SK-N-SH (cell line): ENCODE measurements around the gene SMARCC2. TPM values are rescaled to one million over a fixed set of nuclear protein-coding genes. Genes with fewer than 3 reads are reported as not detected.

Source experiments
- CTCF ChIA-PET: fragments of 300-600, 350-600 bp; formaldehyde crosslinking; extraction: SDS; loops from one replicate; lab custom pipeline; 2021; lab: Yijun Ruan, JAX
- POLR2A ChIA-PET: fragments of 350-600 bp; sonication (Branson Sonifier 250); formaldehyde crosslinking; extraction: SDS; loops from one replicate; lab custom pipeline; 2020; ENCODE audit warnings: antibody characterized with exemption, inconsistent platforms; lab: Yijun Ruan, JAX
- DNase-seq: peaks from one replicate; pipeline ENCODE4 v3.0.0; 2012
- H2AFZ ChIP-seq: fragments of 200-600 bp; sonication (generic); 2 replicates; pipeline ENCODE4 v1.8.1; 2016; ENCODE audit warnings: antibody characterized with exemption, mild to moderate bottlenecking, low read depth
- H3F3A ChIP-seq: fragments of 200-600 bp; sonication (generic); replicated peaks from 2 replicates; pipeline ENCODE3; 2016; ENCODE audit warnings: antibody characterized with exemption, mild to moderate bottlenecking; ENCODE audit not compliant: insufficient read depth
- H3K27ac ChIP-seq, 2 experiments: fragments of 200-500 bp in 1 of 2; fragments of 200-600 bp in 1 of 2; sonication (Bioruptor generic) in 1 of 2; sonication (generic), shearing (Covaris generic) in 1 of 2; 2 replicates each; pipeline versions ENCODE4 v1.5.1 to v1.6.1; 2014 to 2016; ENCODE audit warnings: low read depth in 2 of 2, inconsistent platforms in 1 of 2, low read length in 1 of 2, mild to moderate bottlenecking in 1 of 2, mixed read lengths in 1 of 2
- H3K27me3 ChIP-seq: fragments of 200-600 bp; sonication (generic), shearing (Covaris generic); 2 replicates; pipeline ENCODE4 v1.6.1; 2016; ENCODE audit warnings: mixed run types; ENCODE audit not compliant: insufficient read depth
- H3K36me3 ChIP-seq, 2 experiments: fragments of 200-500 bp in 1 of 2; fragments of 200-600 bp in 1 of 2; sonication (Bioruptor generic) in 1 of 2; sonication (generic) in 1 of 2; replicated peaks in 1 of 2; 2 replicates each; pipeline versions ENCODE3 to v1.5.1; 2014 to 2016; ENCODE audit warnings: low read length in 1 of 2, mild to moderate bottlenecking in 1 of 2; ENCODE audit not compliant: insufficient read depth in 2 of 2, control insufficient read depth in 1 of 2
- H3K4me1 ChIP-seq, 2 experiments: fragments of 200-500 bp in 1 of 2; fragments of 200-600 bp in 1 of 2; sonication (Bioruptor generic) in 1 of 2; sonication (generic), shearing (Covaris generic) in 1 of 2; 2 replicates each; pipeline versions ENCODE4 v1.5.1 to v1.6.1; 2014 to 2016; ENCODE audit warnings: low read depth in 1 of 2, low read length in 1 of 2, mixed run types in 1 of 2; ENCODE audit not compliant: insufficient read depth in 2 of 2, control insufficient read depth in 1 of 2
- H3K4me2 ChIP-seq: fragments of 200-600 bp; sonication (generic), shearing (Covaris generic); 2 replicates; pipeline ENCODE4 v1.6.1; 2017; ENCODE audit warnings: mixed run types
- H3K4me3 ChIP-seq, 2 experiments: fragments of 200-500 bp in 1 of 2; fragments of 200-600 bp in 1 of 2; sonication (Bioruptor generic) in 1 of 2; sonication (generic), shearing (Covaris generic) in 1 of 2; 2 replicates each; pipeline versions ENCODE4 v1.5.1 to v1.8.1; 2014 to 2016; ENCODE audit warnings: low read depth in 2 of 2, inconsistent platforms in 1 of 2, low read length in 1 of 2, mild to moderate bottlenecking in 1 of 2, mixed read lengths in 1 of 2, moderate library complexity in 1 of 2
- H3K79me2 ChIP-seq: fragments of 200-600 bp; sonication (generic); 2 replicates; pipeline ENCODE4 v1.8.1; 2017; ENCODE audit warnings: mild to moderate bottlenecking; ENCODE audit not compliant: insufficient read depth
- H3K9ac ChIP-seq: fragments of 200-600 bp; sonication (generic); 2 replicates; pipeline ENCODE4 v1.6.1; 2017; ENCODE audit warnings: mixed run types
- H3K9me2 ChIP-seq: fragments of 200-600 bp; sonication (generic); 2 replicates; pipeline ENCODE4 v1.6.1; 2017; ENCODE audit warnings: mixed run types
- H3K9me3 ChIP-seq: fragments of 200-600 bp; sonication (generic); 2 replicates; pipeline ENCODE4 v1.6.1; 2017; ENCODE audit warnings: mixed run types, mild to moderate bottlenecking, moderate library complexity
- H4K20me1 ChIP-seq: fragments of 200-600 bp; sonication (generic); 2 replicates; pipeline ENCODE4 v1.6.1; 2017; ENCODE audit warnings: mild to moderate bottlenecking, mixed run types; ENCODE audit not compliant: insufficient read depth
- CHD2 ChIP-seq: fragments of 150-350 bp; IDR thresholded peaks from 2 replicates; pipeline ENCODE4 v1.6.1; 2018; ENCODE audit warnings: low read length; ENCODE audit not compliant: partially characterized antibody
- CTCF ChIP-seq: fragments of 200-600 bp; sonication (generic); IDR thresholded peaks from 2 replicates; pipeline ENCODE4 v1.6.1; 2017; ENCODE audit warnings: antibody characterized with exemption, mild to moderate bottlenecking, moderate library complexity
- EP300 ChIP-seq, 2 experiments: IDR thresholded peaks; 2 replicates each; pipeline versions ENCODE4 v1.4.0 to v1.6.1; 2012; ENCODE audit warnings: borderline replicate concordance in 1 of 2, low read depth in 1 of 2, low read length in 1 of 2
- EZH2phosphoT487 ChIP-seq: fragments of 200-600 bp; sonication (generic); IDR thresholded peaks from 2 replicates; pipeline ENCODE4 v1.6.1; 2017; ENCODE audit warnings: low read depth, mixed run types, mild to moderate bottlenecking, antibody characterized with exemption, moderate library complexity, borderline replicate concordance
- FOSL2 ChIP-seq: IDR thresholded peaks from 2 replicates; pipeline ENCODE4 v1.4.0; 2012; ENCODE audit warnings: low read depth, mild to moderate bottlenecking, moderate library complexity, borderline replicate concordance
- FOXM1 ChIP-seq: IDR thresholded peaks from 2 replicates; pipeline ENCODE4 v1.4.0; 2012; ENCODE audit warnings: low read depth, mild to moderate bottlenecking
- GABPA ChIP-seq: IDR thresholded peaks from 2 replicates; pipeline ENCODE4 v1.4.0; 2012; ENCODE audit warnings: low read depth, mild to moderate bottlenecking
- GATA2 ChIP-seq: sonication (generic); formaldehyde crosslinking; IDR thresholded peaks from 2 replicates; pipeline ENCODE4 v1.5.0; 2020; ENCODE audit warnings: mild to moderate bottlenecking, missing genetic modification reagents
- JUND ChIP-seq: IDR thresholded peaks from 2 replicates; pipeline ENCODE4 v1.4.0; 2012
- MXI1 ChIP-seq: IDR thresholded peaks from 2 replicates; pipeline ENCODE4 v1.6.1; 2012; ENCODE audit warnings: mild to moderate bottlenecking, low read depth, low read length, improper control_type of control experiment
- NRF1 ChIP-seq: IDR thresholded peaks from 2 replicates; pipeline ENCODE4 v1.6.1; 2012; ENCODE audit warnings: low read depth, mild to moderate bottlenecking, low read length
- POLR2AphosphoS5 ChIP-seq: IDR thresholded peaks from 2 replicates; pipeline ENCODE4 v1.6.1; 2012; ENCODE audit warnings: low read depth, low read length
- RAD21 ChIP-seq: IDR thresholded peaks from 2 replicates; pipeline ENCODE4 v1.6.1; 2012; ENCODE audit warnings: mild to moderate bottlenecking, low read length
- RCOR1 ChIP-seq: fragments of 150-350 bp; IDR thresholded peaks from 2 replicates; pipeline ENCODE4 v1.6.1; 2017; ENCODE audit warnings: antibody characterized with exemption, low read length
- RFX5 ChIP-seq: IDR thresholded peaks from 2 replicates; pipeline ENCODE4 v1.6.1; 2012; ENCODE audit warnings: mild to moderate bottlenecking, improper control_type of control experiment, low read length
- RXRA ChIP-seq: IDR thresholded peaks from 2 replicates; pipeline ENCODE4 v1.4.0; 2012; ENCODE audit warnings: low read depth, mild to moderate bottlenecking, borderline replicate concordance
- SIN3A ChIP-seq: IDR thresholded peaks from 2 replicates; pipeline ENCODE4 v1.6.1; 2012; ENCODE audit warnings: low read depth, mild to moderate bottlenecking, low read length, moderate library complexity, borderline replicate concordance
- SMC3 ChIP-seq: IDR thresholded peaks from 2 replicates; pipeline ENCODE4 v1.6.1; 2012; ENCODE audit warnings: low read depth, low read length, improper control_type of control experiment
- TAF1 ChIP-seq: IDR thresholded peaks from 2 replicates; pipeline ENCODE4 v1.6.1; 2012; ENCODE audit warnings: low read depth, mild to moderate bottlenecking, low read length, moderate library complexity, borderline replicate concordance
- TCF12 ChIP-seq: IDR thresholded peaks from 2 replicates; pipeline ENCODE4 v1.4.0; 2012
- YY1 ChIP-seq: IDR thresholded peaks from 2 replicates; pipeline ENCODE4 v1.4.0; 2012; ENCODE audit warnings: low read depth, mild to moderate bottlenecking
- WGBS: methylation state at CpG from one replicate; pipeline ENCODE4 v1.1.6; 2017; ENCODE audit warnings: low lambda C conversion rate; 5-methylcytosine and 5-hydroxymethylcytosine counted together
- polyA plus RNA-seq, 3 experiments: library from polyadenylated mRNA; depleted of rRNA; stranded (reverse); fragments of >200 nt; gene quantifications; 2 replicates each; pipeline ENCODE4 v1.2.3, GENCODE V29; 2012
- TF ChIP-seq, protein P1 (sequence below): fragments of 150-350 bp; IDR thresholded peaks from 2 replicates; pipeline ENCODE4 v1.6.1; 2017; ENCODE audit warnings: antibody characterized with exemption, low read length, low read depth, borderline replicate concordance
- TF ChIP-seq, protein P2 (sequence below): IDR thresholded peaks from 2 replicates; pipeline ENCODE4 v1.4.0; 2012; ENCODE audit warnings: low read depth
- TF ChIP-seq, protein P3 (sequence below): IDR thresholded peaks from 2 replicates; pipeline ENCODE4 v1.6.1; 2012; ENCODE audit warnings: mild to moderate bottlenecking, low read depth, low read length, moderate library complexity

SMARCC2 gene
- polyA plus RNA-seq, 1 of the 3 experiments (the other 2 are of a cell fraction): 64.3 TPM

- TF ChIP-seq JUND (peak; percentile 60), POLR2AphosphoS5 (peak; percentile 67), GABPA (peak; percentile 83), RAD21 (no peak), GATA2 (CRISPR knock-in tag) (no peak), RCOR1 (peak; percentile 32; the same call in 1 of the 2 replicates), TCF12 (no peak), NRF1 (peak; percentile 18; the same call in 1 of the 2 replicates), SMC3 (no peak), SIN3A (peak; percentile 77)
- TF ChIP-seq, protein P1, sequence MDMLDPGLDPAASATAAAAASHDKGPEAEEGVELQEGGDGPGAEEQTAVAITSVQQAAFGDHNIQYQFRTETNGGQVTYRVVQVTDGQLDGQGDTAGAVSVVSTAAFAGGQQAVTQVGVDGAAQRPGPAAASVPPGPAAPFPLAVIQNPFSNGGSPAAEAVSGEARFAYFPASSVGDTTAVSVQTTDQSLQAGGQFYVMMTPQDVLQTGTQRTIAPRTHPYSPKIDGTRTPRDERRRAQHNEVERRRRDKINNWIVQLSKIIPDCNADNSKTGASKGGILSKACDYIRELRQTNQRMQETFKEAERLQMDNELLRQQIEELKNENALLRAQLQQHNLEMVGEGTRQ: no peak
- TF ChIP-seq, protein P2, sequence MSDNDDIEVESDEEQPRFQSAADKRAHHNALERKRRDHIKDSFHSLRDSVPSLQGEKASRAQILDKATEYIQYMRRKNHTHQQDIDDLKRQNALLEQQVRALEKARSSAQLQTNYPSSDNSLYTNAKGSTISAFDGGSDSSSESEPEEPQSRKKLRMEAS: peak; percentile 44; the same call in 1 of the 2 replicates
Measured at GRCh38 chr12:56152132-56152755, 37.0 kb downstream of the SMARCC2 start, which contains the start of gene MYL6B (continued).

DNA sequence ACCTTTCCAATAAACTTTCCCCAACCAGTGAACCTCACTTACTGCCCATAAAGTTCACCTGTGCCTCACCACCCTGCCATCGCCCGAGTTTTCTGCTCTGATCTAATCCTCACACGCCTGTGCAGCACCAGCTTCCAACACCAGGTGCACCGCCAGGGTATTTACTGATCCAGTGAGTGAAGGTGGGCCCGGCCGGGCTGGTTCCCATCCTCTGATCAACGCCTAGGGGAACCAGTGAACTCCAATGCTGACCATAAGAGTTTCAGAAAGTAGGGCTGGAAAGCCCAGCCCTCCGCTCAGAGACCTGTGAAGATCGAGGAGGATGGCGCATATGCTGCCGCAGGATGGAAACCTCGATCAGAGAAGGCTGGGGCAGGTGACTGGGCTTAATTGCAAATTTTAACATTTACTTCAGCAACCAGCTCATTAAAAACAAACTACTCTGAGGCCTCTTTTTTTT, 37.6 kb downstream of the SMARCC2 start:
- Histone ChIP-seq H3K36me3 (peaks cover 6 to 9% of the 10 kb centered on the region in 2 experiments), H3K9ac (peak overlapping the region; percentile 82), H2AFZ (peak overlapping the region; percentile 75), H3K9me2 (no peaks in the 10 kb centered on the region), H3K4me2 (peak overlapping the region; percentile 95), H3K27ac (peak overlapping the region; percentile 85 to 86), H3K9me3 (no peaks in the 10 kb centered on the region), H3F3A (peaks cover 19% of the 10 kb centered on the region), H3K27me3 (no peaks in the 10 kb centered on the region), H4K20me1 (no peaks in the 10 kb centered on the region), H3K4me3 (peak overlapping the region; percentile 62 to 87), H3K4me1 (peaks cover 18 to 21% of the 10 kb centered on the region in 2 experiments; a peak in 3 of 4 replicates), H3K79me2 (peaks cover 26% of the 10 kb centered on the region)
- ChIA-PET CTCF (interaction anchor here (0.7 to 1.6 kb wide), 16 partner anchors 9 to 70 kb away, joined by 3 to 14 read pairs (median 4); partner anchors contain the start of genes ESYT1, RNF41, SMARCC2 and ZC3H10), POLR2A (interaction anchor here (0.7 to 1.6 kb wide), 6 partner anchors 9 to 48 kb away, joined by 3 to 6 read pairs (median 4); partner anchors contain the start of genes ESYT1 and ZC3H10)
- DNase-seq: peak; percentile 71
- 9% methylated on average over 12 of the region's 12 CpGs for WGBS
- no peak for TF ChIP-seq TAF1
- TF ChIP-seq, protein P3, sequence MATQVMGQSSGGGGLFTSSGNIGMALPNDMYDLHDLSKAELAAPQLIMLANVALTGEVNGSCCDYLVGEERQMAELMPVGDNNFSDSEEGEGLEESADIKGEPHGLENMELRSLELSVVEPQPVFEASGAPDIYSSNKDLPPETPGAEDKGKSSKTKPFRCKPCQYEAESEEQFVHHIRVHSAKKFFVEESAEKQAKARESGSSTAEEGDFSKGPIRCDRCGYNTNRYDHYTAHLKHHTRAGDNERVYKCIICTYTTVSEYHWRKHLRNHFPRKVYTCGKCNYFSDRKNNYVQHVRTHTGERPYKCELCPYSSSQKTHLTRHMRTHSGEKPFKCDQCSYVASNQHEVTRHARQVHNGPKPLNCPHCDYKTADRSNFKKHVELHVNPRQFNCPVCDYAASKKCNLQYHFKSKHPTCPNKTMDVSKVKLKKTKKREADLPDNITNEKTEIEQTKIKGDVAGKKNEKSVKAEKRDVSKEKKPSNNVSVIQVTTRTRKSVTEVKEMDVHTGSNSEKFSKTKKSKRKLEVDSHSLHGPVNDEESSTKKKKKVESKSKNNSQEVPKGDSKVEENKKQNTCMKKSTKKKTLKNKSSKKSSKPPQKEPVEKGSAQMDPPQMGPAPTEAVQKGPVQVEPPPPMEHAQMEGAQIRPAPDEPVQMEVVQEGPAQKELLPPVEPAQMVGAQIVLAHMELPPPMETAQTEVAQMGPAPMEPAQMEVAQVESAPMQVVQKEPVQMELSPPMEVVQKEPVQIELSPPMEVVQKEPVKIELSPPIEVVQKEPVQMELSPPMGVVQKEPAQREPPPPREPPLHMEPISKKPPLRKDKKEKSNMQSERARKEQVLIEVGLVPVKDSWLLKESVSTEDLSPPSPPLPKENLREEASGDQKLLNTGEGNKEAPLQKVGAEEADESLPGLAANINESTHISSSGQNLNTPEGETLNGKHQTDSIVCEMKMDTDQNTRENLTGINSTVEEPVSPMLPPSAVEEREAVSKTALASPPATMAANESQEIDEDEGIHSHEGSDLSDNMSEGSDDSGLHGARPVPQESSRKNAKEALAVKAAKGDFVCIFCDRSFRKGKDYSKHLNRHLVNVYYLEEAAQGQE: no peak
- no peak for TF ChIP-seq NRF1
- TF ChIP-seq CHD2: no peak
- TF ChIP-seq, protein P2: peak; percentile 20; the same call in 1 of the 2 replicates
- TF ChIP-seq FOXM1: no peak
- TF ChIP-seq RFX5: no peak
- TF ChIP-seq RAD21: no peak
- TF ChIP-seq EZH2phosphoT487: no peak
- no peak for TF ChIP-seq YY1
- no peak for TF ChIP-seq SIN3A
- no peak for TF ChIP-seq EP300 (IDR thresholded peaks at IDR 0.05; ENCODE audit: borderline replicate concordance in 1 of 2, low read depth in 1 of 2, low read length in 1 of 2)
- TF ChIP-seq CTCF: peak; percentile 48; the same call in 1 of the 2 replicates
- TF ChIP-seq MXI1: peak; percentile 57; the same call in 1 of the 2 replicates
- TF ChIP-seq FOSL2: no peak
- TF ChIP-seq RXRA: no peak
